BE2C (cell line): Measurements from ENCODE around the gene DNASE1L1.

Experiments used
- DNase-seq: peaks from one replicate; pipeline ENCODE4 v3.0.0-alpha.2; 2020
- H3K27me3 ChIP-seq: fragments of 250-450 bp; sonication (Bioruptor Pico); 2 replicates; pipeline ENCODE4 v1.5.1; 2020; ENCODE audit warnings: mild to moderate bottlenecking
- H3K36me3 ChIP-seq: fragments of 250-450 bp; sonication (Bioruptor Pico); 2 replicates; pipeline ENCODE4 v1.5.1; 2020; ENCODE audit warnings: mild to moderate bottlenecking
- H3K4me1 ChIP-seq: fragments of 250-450 bp; sonication (Bioruptor Pico); 2 replicates; pipeline ENCODE4 v1.5.1; 2020
- H3K4me3 ChIP-seq: 2 replicates; pipeline ENCODE4 v1.5.1; 2011; ENCODE audit warnings: low read depth, low read length
- H3K9me3 ChIP-seq: fragments of 250-450 bp; sonication (Bioruptor Pico); 2 replicates; pipeline ENCODE4 v1.5.1; 2020
- CTCF ChIP-seq: IDR thresholded peaks from 2 replicates; pipeline ENCODE4 v1.5.1; 2012; ENCODE audit warnings: mild to moderate bottlenecking, low read depth, low read length

Gene DNASE1L1

DNA sequence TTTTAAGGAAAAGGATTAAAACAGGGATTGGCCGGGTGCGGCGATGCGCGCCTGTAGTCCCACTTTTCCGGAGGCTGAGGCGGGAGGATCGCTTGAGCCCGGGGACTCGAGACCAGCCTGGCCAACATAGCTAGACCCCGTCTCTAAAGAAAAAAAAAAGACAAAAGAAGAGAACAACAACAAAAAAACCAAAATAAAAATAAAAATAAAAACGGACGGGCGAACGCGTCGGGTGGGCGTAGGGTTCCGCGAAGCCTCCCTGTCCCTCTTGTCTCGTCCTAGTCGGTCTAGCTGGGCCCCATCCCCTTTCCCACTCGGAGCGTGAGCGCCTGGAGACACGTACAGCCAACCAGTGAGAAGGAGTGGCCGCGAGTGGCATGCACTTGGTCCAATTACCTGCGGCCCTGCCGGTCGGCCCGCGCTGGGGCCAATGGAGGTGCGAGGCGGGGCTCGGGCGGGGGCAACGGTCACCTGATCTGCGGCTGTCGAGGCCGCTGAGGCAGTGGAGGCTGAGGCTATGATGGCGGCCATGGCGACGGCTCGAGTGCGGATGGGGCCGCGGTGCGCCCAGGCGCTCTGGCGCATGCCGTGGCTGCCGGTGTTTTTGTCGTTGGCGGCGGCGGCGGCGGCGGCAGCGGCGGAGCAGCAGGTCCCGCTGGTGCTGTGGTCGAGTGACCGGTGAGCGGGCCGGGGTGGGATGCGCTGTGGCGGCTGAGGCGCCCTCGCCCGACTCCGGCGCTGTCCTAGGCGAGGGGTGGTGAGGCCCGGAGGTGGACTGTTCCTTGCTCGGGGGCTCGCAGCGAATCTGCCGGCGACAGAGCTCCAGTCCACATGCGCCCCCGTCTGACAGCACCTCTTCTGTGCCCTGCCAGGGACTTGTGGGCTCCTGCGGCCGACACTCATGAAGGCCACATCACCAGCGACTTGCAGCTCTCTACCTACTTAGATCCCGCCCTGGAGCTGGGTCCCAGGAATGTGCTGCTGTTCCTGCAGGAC is 19.4 kb upstream of the DNASE1L1 start, which contains the start of gene ATP6AP1:
Gene ATP6AP1 (plus strand): TSS at position 502 of the 996 bp plus-strand sequence. CDS start 16 bp downstream, at position 518.
- Histone ChIP-seq H3K4me3 (peak within 1 kb of the TSS; percentile 68), H3K27me3 (no peaks in the 10 kb centered on the region), H3K9me3 (no peaks in the 10 kb centered on the region), H3K4me1 (no peaks in the 10 kb centered on the region), H3K36me3 (0 out of 2 replicates have a peak, but pooled peaks cover 7% of the 10 kb centered on the region)
- DNase-seq, result peak; percentile 94
- no peak for TF ChIP-seq CTCF

DNA sequence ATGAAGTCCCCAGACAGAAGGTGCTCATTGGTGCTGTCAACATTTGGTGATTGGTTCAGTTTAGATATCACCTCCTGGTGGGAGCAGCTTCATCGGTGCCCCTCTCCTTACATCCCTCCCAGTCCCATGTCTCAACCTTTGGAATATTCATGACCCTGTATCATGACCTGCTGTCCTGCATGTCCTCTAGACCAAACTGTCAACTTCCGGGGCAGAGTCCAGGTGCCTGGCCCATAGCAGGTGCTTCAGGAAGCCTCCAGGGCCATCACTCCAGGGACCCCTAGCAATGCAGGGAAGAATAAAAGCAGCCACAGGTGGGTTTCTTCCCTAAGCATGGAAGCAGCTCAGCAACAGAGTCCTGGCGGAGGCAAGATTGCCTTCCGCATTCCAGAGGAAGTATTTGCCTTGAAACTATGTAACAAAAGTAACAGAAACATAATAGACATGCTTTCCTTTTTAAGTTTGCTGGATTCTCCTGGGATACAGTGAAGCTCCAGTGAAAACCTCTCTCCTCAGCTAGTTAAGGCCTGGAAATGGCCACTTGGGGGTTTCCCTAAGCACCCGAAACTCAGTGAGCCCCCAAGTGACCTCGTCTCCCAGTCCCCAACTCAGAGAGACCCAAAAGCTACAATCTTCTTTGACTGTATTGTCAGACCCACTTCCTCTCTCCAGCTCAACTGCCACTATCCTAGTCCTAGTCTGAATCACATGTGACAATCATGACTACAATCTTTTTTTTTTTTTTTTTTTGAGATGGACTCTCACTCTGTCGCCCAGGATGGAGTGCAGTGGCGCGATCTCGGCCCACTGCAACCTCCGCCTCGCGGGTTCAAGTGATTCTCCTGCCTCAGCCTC is 18.1 kb upstream of the DNASE1L1 start:
- DNase-seq, result no peak
- Histone ChIP-seq H3K4me3 (no peak overlapping the region), H3K9me3 (no peaks in the 10 kb centered on the region), H3K36me3 (0 out of 2 replicates have a peak, but pooled peaks cover under 1% of the 10 kb centered on the region), H3K4me1 (no peaks in the 10 kb centered on the region), H3K27me3 (no peaks in the 10 kb centered on the region)
- TF ChIP-seq CTCF, result no peak

- Histone ChIP-seq H3K4me3 (no peak overlapping the region), H3K27me3 (no peaks in the 10 kb centered on the region), H3K36me3 (no peaks in the 10 kb centered on the region), H3K4me1 (peaks cover 8% of the 10 kb centered on the region), H3K9me3 (no peaks in the 10 kb centered on the region)
- TF ChIP-seq CTCF, result no peak
- DNase-seq, result no peak
Measured at GRCh38 chrX:154420402-154420756, 11.3 kb upstream of the DNASE1L1 start.

DNA sequence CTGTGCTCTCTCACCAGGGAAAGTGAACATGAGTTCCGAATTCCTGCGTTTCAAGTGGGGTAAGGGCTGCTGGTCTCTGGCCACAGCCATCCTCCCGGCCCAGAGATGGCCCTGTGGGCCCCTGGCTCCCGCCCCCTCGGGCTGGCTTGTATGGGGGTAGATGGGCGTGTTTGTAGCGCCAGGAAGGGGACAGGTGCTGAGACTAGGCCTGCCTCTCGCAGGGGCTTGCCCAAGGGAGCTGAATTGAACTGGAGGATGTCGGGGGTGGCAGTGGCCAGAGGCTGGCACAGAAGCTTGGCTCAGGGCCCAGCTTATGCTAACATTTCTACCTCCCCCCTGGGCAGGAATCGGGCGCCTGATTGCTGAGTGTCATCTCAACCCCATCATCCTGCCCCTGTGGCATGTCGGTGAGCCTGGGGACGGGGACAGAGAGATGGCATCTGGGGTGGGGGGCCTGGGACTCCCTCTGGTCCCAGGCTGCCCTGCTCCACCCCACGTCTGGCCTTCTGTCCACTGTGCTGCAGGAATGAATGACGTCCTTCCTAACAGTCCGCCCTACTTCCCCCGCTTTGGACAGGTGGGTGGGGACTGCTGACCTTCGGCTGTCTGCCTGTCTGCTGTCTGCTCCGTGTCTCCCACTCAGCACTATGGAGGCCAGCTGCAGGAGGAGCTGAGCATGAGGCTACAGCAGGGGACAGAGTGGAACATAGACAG is 10.8 kb upstream of the DNASE1L1 start:
- H3K4me1 ChIP-seq, result peaks cover 8% of the 10 kb centered on the region
- no peaks in the 10 kb centered on the region for H3K27me3 ChIP-seq
- no peak for TF ChIP-seq CTCF
- H3K36me3 ChIP-seq, result no peaks in the 10 kb centered on the region
- no peak for DNase-seq
- no peak overlapping the region for H3K4me3 ChIP-seq
- no peaks in the 10 kb centered on the region for H3K9me3 ChIP-seq

GRCh38 chrX:154419189-154419588 is 10.1 kb upstream of the DNASE1L1 start:
- H3K4me3 ChIP-seq, result no peak overlapping the region
- H3K4me1 ChIP-seq, result peaks cover 8% of the 10 kb centered on the region
- no peak for DNase-seq
- H3K9me3 ChIP-seq, result no peaks in the 10 kb centered on the region
- no peaks in the 10 kb centered on the region for H3K36me3 ChIP-seq
- no peaks in the 10 kb centered on the region for H3K27me3 ChIP-seq
- TF ChIP-seq CTCF, result no peak
